T-helper 1 cell (primary cell): Measurements from ENCODE around the gene MED13.
"Not testable (repeated sequence)": the region's sequence is repeated elsewhere in the genome, so short reads cannot be mapped to it uniquely, and the experiment has no call there.

Experiments
- DNase-seq, 5 donors: peaks; one replicate each; pipeline ENCODE4 v3.0.0-alpha.2; 2012 to 2020

Gene MED13

GRCh38 chr17:62057696-62058095 is 7.4 kb downstream of the MED13 start:
- no peak for DNase-seq

GRCh38 chr17:62052765-62053338 is 12.2 kb downstream of the MED13 start:
- no peak for DNase-seq

GRCh38 chr17:62051053-62051452 is 14.0 kb downstream of the MED13 start:
- no peak for DNase-seq

- no peak for DNase-seq
Observed at GRCh38 chr17:62049299-62049698, 15.8 kb downstream of the MED13 start.

- no peak for DNase-seq
Observed at GRCh38 chr17:62048262-62048661, 16.8 kb downstream of the MED13 start.

GRCh38 chr17:62045517-62045916 is 19.6 kb downstream of the MED13 start:
- no peak for DNase-seq

- no peak for DNase-seq
Observed at GRCh38 chr17:62045109-62045508, 20.0 kb downstream of the MED13 start.

GRCh38 chr17:62043602-62044001 is 21.5 kb downstream of the MED13 start:
- no peak for DNase-seq

- no peak for DNase-seq
Observed at GRCh38 chr17:62043140-62043539, 21.9 kb downstream of the MED13 start.

GRCh38 chr17:62038248-62038647 is 26.8 kb downstream of the MED13 start:
- no peak for DNase-seq

- no peak for DNase-seq
Observed at GRCh38 chr17:62033317-62033716, 31.8 kb downstream of the MED13 start.

GRCh38 chr17:62032480-62032879 is 32.6 kb downstream of the MED13 start:
- DNase-seq: no peak

- no peak for DNase-seq
Observed at GRCh38 chr17:62030264-62030663, 34.8 kb downstream of the MED13 start.

- DNase-seq: no peak
Observed at GRCh38 chr17:62024866-62025265, 40.2 kb downstream of the MED13 start.

GRCh38 chr17:62017912-62018311 is 47.2 kb downstream of the MED13 start:
- DNase-seq: no peak

GRCh38 chr17:62017496-62017895 is 47.6 kb downstream of the MED13 start:
- no peak for DNase-seq

GRCh38 chr17:62014526-62014925 is 50.6 kb downstream of the MED13 start:
- DNase-seq: no peak

GRCh38 chr17:62009220-62009619 is 55.9 kb downstream of the MED13 start:
- no peak for DNase-seq

GRCh38 chr17:62008294-62008693 is 56.8 kb downstream of the MED13 start:
- peak in 1 of 5 donors; percentile 21 for DNase-seq

- DNase-seq: no peak
Observed at GRCh38 chr17:62004388-62004787, 60.7 kb downstream of the MED13 start.

GRCh38 chr17:62003141-62003540 is 61.9 kb downstream of the MED13 start:
- not testable (repeated sequence) for DNase-seq

GRCh38 chr17:62001105-62001504 is 64.0 kb downstream of the MED13 start:
- DNase-seq: no peak

- DNase-seq: no peak
Observed at GRCh38 chr17:62000186-62000585, 64.9 kb downstream of the MED13 start.

- DNase-seq: not testable (repeated sequence)
Observed at GRCh38 chr17:61998534-61998933, 66.5 kb downstream of the MED13 start.

- DNase-seq: no peak
Observed at GRCh38 chr17:61997664-61998063, 67.4 kb downstream of the MED13 start.
